IMR-90 (cell line): Measurements from ENCODE around the gene UCHL1. TPM values are rescaled to one million over a fixed set of nuclear protein-coding genes. Genes with fewer than 3 reads are reported as not detected.

ENCODE experiments used
- ATAC-seq: fragments of 200-7000 bp; cut with Tn5 transposase; 2 replicates; pipeline ENCODE4 v1.9.1; 2020; ENCODE audit warnings: low read depth, mild to moderate bottlenecking, moderate library complexity
- BruUV-seq: library from RNA; stranded (reverse); fragments of 400-500 nt; replicated peaks from 2 replicates; lab custom pipeline; 2021; lab: Mats Ljungman, UMichigan
- CTCF ChIA-PET: fragments of 300-600 bp; formaldehyde crosslinking; extraction: SDS; loops from one replicate; lab custom pipeline; 2021; ENCODE audit warnings: antibody characterized with exemption; lab: Yijun Ruan, JAX
- POLR2A ChIA-PET: fragments of 300-600 bp; sonication (Branson Sonifier 250); formaldehyde crosslinking; loops from one replicate; lab custom pipeline; 2022; ENCODE audit warnings: antibody characterized with exemption; ENCODE audit not compliant: unreplicated experiment; lab: Charles Lee
- DNase-seq: peaks from one replicate; pipeline ENCODE4 v3.0.0; 2013
- H2AFZ ChIP-seq: replicated peaks from 2 replicates; pipeline ENCODE3; 2013; ENCODE audit warnings: low read length, mild to moderate bottlenecking; ENCODE audit not compliant: poor library complexity
- H2AK5ac ChIP-seq: 2 replicates; pipeline ENCODE4 v1.6.1; 2013; ENCODE audit warnings: low read depth, low read length, inconsistent platforms
- H2AK9ac ChIP-seq: replicated peaks from 2 replicates; pipeline ENCODE3; 2013; ENCODE audit warnings: mild to moderate bottlenecking, low read depth, low read length, moderate library complexity; ENCODE audit not compliant: poor library complexity
- H2BK120ac ChIP-seq: 2 replicates; pipeline ENCODE4 v1.6.1; 2013; ENCODE audit warnings: low read depth, low read length, inconsistent platforms
- H2BK15ac ChIP-seq: 3 replicates; pipeline ENCODE4 v1.6.1; 2013; ENCODE audit warnings: low read depth, low read length, inconsistent platforms
- H2BK20ac ChIP-seq: 2 replicates; pipeline ENCODE4 v1.6.1; 2013; ENCODE audit warnings: low read depth, mild to moderate bottlenecking, inconsistent platforms, low read length, moderate library complexity
- H2BK5ac ChIP-seq: 2 replicates; pipeline ENCODE4 v1.6.1; 2013; ENCODE audit warnings: mild to moderate bottlenecking, low read depth, low read length, inconsistent platforms; ENCODE audit not compliant: poor library complexity, severe bottlenecking
- H3K14ac ChIP-seq: replicated peaks from 2 replicates; pipeline ENCODE4 v1.6.1; 2013; ENCODE audit warnings: low read depth, low read length, inconsistent platforms
- H3K18ac ChIP-seq: 2 replicates; pipeline ENCODE4 v1.6.1; 2013; ENCODE audit warnings: low read depth, low read length, control low read depth
- H3K23ac ChIP-seq: 2 replicates; pipeline ENCODE4 v1.6.1; 2013; ENCODE audit warnings: low read depth, low read length, inconsistent platforms
- H3K27ac ChIP-seq: 2 replicates; pipeline ENCODE4 v1.5.1; 2013; ENCODE audit warnings: mild to moderate bottlenecking, control low read depth, low read length; ENCODE audit not compliant: insufficient read depth
- H3K27me3 ChIP-seq: 2 replicates; pipeline ENCODE4 v1.6.1; 2013; ENCODE audit warnings: low read length; ENCODE audit not compliant: control insufficient read depth, insufficient read depth
- H3K36me3 ChIP-seq: 2 replicates; pipeline ENCODE4 v1.6.1; 2013; ENCODE audit warnings: low read length, mixed read lengths; ENCODE audit not compliant: control insufficient read depth, insufficient read depth
- H3K4ac ChIP-seq: 2 replicates; pipeline ENCODE4 v1.6.1; 2013; ENCODE audit warnings: low read depth, low read length, inconsistent platforms
- H3K4me1 ChIP-seq: 2 replicates; pipeline ENCODE4 v1.6.1; 2013; ENCODE audit warnings: low read length, mixed read lengths; ENCODE audit not compliant: control insufficient read depth, insufficient read depth
- H3K4me2 ChIP-seq: 2 replicates; pipeline ENCODE4 v1.6.1; 2013; ENCODE audit warnings: low read depth, mild to moderate bottlenecking, control low read depth, low read length, moderate library complexity
- H3K4me3 ChIP-seq: 2 replicates; pipeline ENCODE4 v1.5.1; 2013; ENCODE audit warnings: low read depth, mild to moderate bottlenecking, control low read depth, low read length, moderate library complexity; ENCODE audit not compliant: insufficient read depth
- H3K56ac ChIP-seq: 2 replicates; pipeline ENCODE4 v1.6.1; 2013; ENCODE audit warnings: low read length, inconsistent platforms; ENCODE audit not compliant: insufficient read depth; ENCODE audit errors: extremely low read depth
- H3K79me1 ChIP-seq, 2 experiments: 2 replicates each; pipeline ENCODE4 v1.6.1; 2013; ENCODE audit warnings: low read length in 2 of 2, inconsistent platforms in 1 of 2, low read depth in 1 of 2
- H3K9ac ChIP-seq: 2 replicates; pipeline ENCODE4 v1.6.1; 2013; ENCODE audit warnings: low read depth, low read length, control low read depth
- H3K9me1 ChIP-seq: 2 replicates; pipeline ENCODE4 v1.6.1; 2013; ENCODE audit warnings: low read length, inconsistent platforms; ENCODE audit not compliant: insufficient read depth
- H3K9me3 ChIP-seq: 2 replicates; pipeline ENCODE4 v1.6.1; 2013; ENCODE audit warnings: low read length; ENCODE audit not compliant: control insufficient read depth, insufficient read depth
- H4K20me1 ChIP-seq: 2 replicates; pipeline ENCODE4 v1.6.1; 2013; ENCODE audit warnings: low read length, inconsistent platforms; ENCODE audit not compliant: insufficient read depth
- H4K5ac ChIP-seq: 2 replicates; pipeline ENCODE4 v1.6.1; 2013; ENCODE audit warnings: mild to moderate bottlenecking, low read depth, low read length, control low read depth
- H4K8ac ChIP-seq, 2 experiments: 2 replicates each; pipeline ENCODE4 v1.6.1; 2013; ENCODE audit warnings: low read depth in 2 of 2, low read length in 2 of 2, control low read depth in 1 of 2, inconsistent platforms in 1 of 2
- H4K91ac ChIP-seq: 2 replicates; pipeline ENCODE4 v1.6.1; 2013; ENCODE audit warnings: low read depth, low read length, inconsistent platforms; ENCODE audit not compliant: insufficient read depth
- CHD1 ChIP-seq: IDR thresholded peaks from 2 replicates; pipeline ENCODE4 v1.6.1; 2012; ENCODE audit warnings: low read depth, low read length, improper control_type of control experiment
- RAD21 ChIP-seq: IDR thresholded peaks from 2 replicates; pipeline ENCODE4 v1.6.1; 2012; ENCODE audit warnings: low read length, improper control_type of control experiment
- WGBS, 2 experiments: methylation state at CpG; one replicate each; pipeline versions ENCODE4 v1.1.5 to v1.1.7; 2013; ENCODE audit warnings: missing lambda C conversion rate in 2 of 2; ENCODE audit not compliant: insufficient read length in 1 of 2; ENCODE audit errors: extremely low coverage in 2 of 2; 5-methylcytosine and 5-hydroxymethylcytosine counted together
- dilution Hi-C: fragments of 300-500 bp; cut with HindIII; formaldehyde crosslinking; loops from one replicate; pipeline ENCODE4 v1.14.3; 2018; ENCODE audit warnings: low sequenced_read_pairs; ENCODE audit not compliant: unreplicated experiment
- in situ Hi-C: fragments of 300-500 bp; cut with MboI; formaldehyde crosslinking; loops from 3 replicates; pipeline ENCODE4 v1.14.3; 2019; ENCODE audit warnings: low sequenced_read_pairs, inconsistent platforms, mixed read lengths
- intact Hi-C: fragments of 100-400 bp; cut with micrococcal nuclease; formaldehyde crosslinking; loops from 2 replicates; pipeline ENCODE4 v1.10.0; 2022
- polyA plus RNA-seq, 3 experiments: library from polyadenylated mRNA; depleted of rRNA; stranded (reverse); fragments of >200 nt; gene quantifications; 2 replicates each; pipeline ENCODE4 v1.2.3, GENCODE V29; 2012; ENCODE audit warnings: low replicate concordance in 1 of 3
- total RNA-seq: library from RNA; depleted of rRNA; stranded (reverse); fragments of >200 nt; gene quantifications from 2 replicates; pipeline ENCODE4 v1.2.3, GENCODE V29; 2012

Gene UCHL1
- total and polyA plus RNA-seq, 2 of the 4 experiments (the other 2 are of a cell fraction): 972 to 2,118 TPM

GRCh38 chr4:41232406-41232805, 24.3 kb upstream of the UCHL1 start:
- no peak overlapping the region for H2BK20ac ChIP-seq
- BruUV-seq: no TSS peak
- peak; percentile 18; the same call in 1 of the 2 replicates for TF ChIP-seq RAD21
- TF ChIP-seq CHD1: no peak

More at GRCh38 chr4:41232406-41232805, 24.3 kb upstream of the UCHL1 start:
- Histone ChIP-seq H3K4ac (no peak overlapping the region), H2AK5ac (no peak overlapping the region), H3K4me1 (no peaks in the 10 kb centered on the region), H4K5ac (no peak overlapping the region), H3K9ac (no peak overlapping the region), H2AFZ (no peak overlapping the region), H3K9me3 (no peaks in the 10 kb centered on the region), H3K4me3 (no peak overlapping the region), H3K14ac (no peak overlapping the region), H2BK120ac (no peak overlapping the region), H4K20me1 (no peaks in the 10 kb centered on the region), H3K79me1 (no peaks in the 10 kb centered on the region), H2AK9ac (no peak overlapping the region), H3K36me3 (no peaks in the 10 kb centered on the region), H3K23ac (no peak overlapping the region), H3K9me1 (no peaks in the 10 kb centered on the region), H3K18ac (no peak overlapping the region), H4K91ac (no peak overlapping the region), H2BK15ac (no peak overlapping the region), H4K8ac (no peak overlapping the region), H2BK5ac (no peak overlapping the region), H3K27me3 (peaks cover 4% of the 10 kb centered on the region; the same call in 1 of the 2 replicates), H3K56ac (no peak overlapping the region), H3K4me2 (no peak overlapping the region), H3K27ac (no peak overlapping the region)
- no peak for ATAC-seq
- ChIA-PET CTCF (no interaction called here), POLR2A (no interaction called here)
- in situ Hi-C loops: loop anchor here (25.0 kb wide), 1 partner anchor 495 kb away; the partner anchor contains the start of gene NSUN7
- dilution Hi-C loops: no loop called here
- no peak for DNase-seq
- 100% methylated on average over 1 of the region's 5 CpGs; no CpG with 5 or more reads in 1 of the 2 experiments for WGBS, 2 experiments
- intact Hi-C loops: no loop called here
